ENCODE data around the gene ANKRD34C.

Gene ANKRD34C

GRCh38 chr15:79282371-79283251, at the start of gene ANKRD34C:
Gene ANKRD34C (plus strand): TSS chr15:79282722. CDS start chr15:79293285, 10,563 bp downstream.
- DNase-seq (ENCODE audit: low spot score), result no peak

- no peak for DNase-seq (ENCODE audit: low spot score)
These were observed 49.3 kb upstream of the ANKRD34C start for GRCh38 chr15:79233236-79233635.

GRCh38 chr15:79240036-79240435, 42.5 kb upstream of the ANKRD34C start:
- no peak for DNase-seq (ENCODE audit: low spot score)

- DNase-seq (ENCODE audit: low spot score), result no peak
These were observed 38.8 kb upstream of the ANKRD34C start for GRCh38 chr15:79243723-79244122.

- DNase-seq (ENCODE audit: low spot score), result no peak
These were observed 37.6 kb upstream of the ANKRD34C start for GRCh38 chr15:79244876-79245275.

- DNase-seq (ENCODE audit: low spot score), result no peak
These were observed 34.3 kb upstream of the ANKRD34C start for GRCh38 chr15:79248183-79248582.

GRCh38 chr15:79257454-79257853, 25.1 kb upstream of the ANKRD34C start:
- no peak for DNase-seq (ENCODE audit: low spot score)

- DNase-seq (ENCODE audit: low spot score), result no peak
These were observed 20.7 kb upstream of the ANKRD34C start for GRCh38 chr15:79261836-79262235.

- DNase-seq (ENCODE audit: low spot score), result no peak
These were observed 17.4 kb upstream of the ANKRD34C start for GRCh38 chr15:79265167-79265566.

GRCh38 chr15:79265987-79266579, 16.4 kb upstream of the ANKRD34C start:
- no peak for DNase-seq (ENCODE audit: low spot score)

- no peak for DNase-seq (ENCODE audit: low spot score)
These were observed 928 bp downstream of the ANKRD34C start for GRCh38 chr15:79283252-79284048.

- no peak for DNase-seq (ENCODE audit: low spot score)
These were observed 8.2 kb downstream of the ANKRD34C start for GRCh38 chr15:79290642-79291275.

- no peak for DNase-seq (ENCODE audit: low spot score)
These were observed 9.5 kb downstream of the ANKRD34C start for GRCh38 chr15:79292011-79292410.

- no peak for DNase-seq (ENCODE audit: low spot score)
These were observed 11.6 kb downstream of the ANKRD34C start for GRCh38 chr15:79294075-79294474.

- no peak for DNase-seq (ENCODE audit: low spot score)
These were observed 14.1 kb downstream of the ANKRD34C start for GRCh38 chr15:79296583-79296982.

GRCh38 chr15:79299126-79299840, 16.8 kb downstream of the ANKRD34C start:
- DNase-seq (ENCODE audit: low spot score), result no peak

GRCh38 chr15:79299841-79300235, 17.3 kb downstream of the ANKRD34C start:
- DNase-seq (ENCODE audit: low spot score), result no peak

- no peak for DNase-seq (ENCODE audit: low spot score)
These were observed 24.7 kb downstream of the ANKRD34C start for GRCh38 chr15:79307251-79307650.

- DNase-seq (ENCODE audit: low spot score), result no peak
These were observed 26.4 kb downstream of the ANKRD34C start for GRCh38 chr15:79308874-79309273.

- DNase-seq (ENCODE audit: low spot score), result no peak
These were observed 28.1 kb downstream of the ANKRD34C start for GRCh38 chr15:79310612-79310984.
